Activated CD8-positive, alpha-beta memory T cell treated with anti-CD3 and anti-CD28 coated beads, Interleukin-2, amount 50 U/mL, for 1 hour (primary cell): ENCODE measurements around the gene PAX3.

Experiments used
- DNase-seq: peaks from one replicate; pipeline ENCODE4 v3.0.0-alpha.2; 2020; ENCODE audit errors: extremely low read depth

The PAX3 gene

DNA sequence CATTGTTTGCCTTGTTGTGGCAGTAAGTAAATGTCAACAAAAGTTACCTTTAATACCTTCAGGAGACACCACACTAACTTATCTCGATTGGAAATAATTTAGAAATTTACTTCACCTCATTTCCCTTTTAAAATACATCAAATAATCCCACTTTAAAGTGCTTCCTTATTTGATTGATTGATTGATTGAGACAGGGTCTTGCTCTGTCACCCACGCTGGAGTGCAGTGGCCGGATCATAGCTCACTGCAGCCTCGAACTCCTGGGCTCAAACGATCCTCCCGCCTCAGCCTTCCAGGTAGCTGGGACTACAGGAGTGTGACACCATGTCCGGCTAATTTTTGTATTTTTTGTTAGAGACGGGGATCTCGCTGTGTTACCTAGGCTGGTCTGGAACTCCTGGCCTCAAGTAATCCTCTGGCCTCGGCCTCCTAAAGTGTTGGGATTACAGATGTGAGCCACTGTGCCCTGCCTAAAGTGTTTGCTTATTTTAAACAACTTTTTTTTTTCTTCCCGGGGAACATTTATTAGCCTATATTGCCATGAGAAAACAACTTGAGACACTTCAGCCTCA, 12.0 kb upstream of the PAX3 start:
- no peak for DNase-seq

DNA sequence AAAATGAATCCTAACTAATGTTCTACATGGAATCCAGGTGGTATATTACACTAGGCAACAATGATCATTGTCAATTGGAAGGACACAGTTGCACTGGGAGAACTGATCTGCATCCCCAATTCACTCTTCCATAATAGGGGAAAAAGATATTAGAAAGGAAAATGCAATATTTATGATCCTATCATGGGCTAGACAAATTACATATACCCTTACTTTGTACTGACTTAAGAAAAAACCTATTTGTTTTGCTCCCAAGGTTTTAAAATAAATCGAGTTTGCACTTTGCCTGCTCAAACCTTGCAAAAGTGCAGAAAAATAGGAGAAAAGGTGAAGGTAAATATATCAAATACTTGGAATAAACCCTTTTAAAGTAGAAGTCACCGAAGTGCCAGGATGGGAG, 11.0 kb upstream of the PAX3 start:
- DNase-seq = no peak

DNA sequence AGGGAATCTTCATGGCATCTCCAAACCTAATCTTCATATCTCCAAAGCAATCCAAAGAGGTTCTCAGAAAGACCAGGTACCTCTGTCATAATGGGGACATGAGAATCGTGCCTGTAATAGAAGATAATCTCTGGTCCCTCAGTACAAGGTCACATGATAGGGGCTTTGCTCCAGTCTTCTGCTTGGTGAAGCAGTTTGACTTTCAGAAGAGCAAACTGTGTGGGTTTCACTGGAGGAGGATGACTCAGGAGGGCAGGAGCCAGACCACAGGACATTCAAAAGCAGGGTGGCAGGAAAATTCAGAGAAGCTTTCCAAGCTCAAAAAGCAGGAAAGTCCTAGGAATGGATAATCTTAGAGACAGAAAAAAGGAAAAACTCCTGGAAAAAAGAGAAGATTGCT, 10.6 kb upstream of the PAX3 start:
- no peak for DNase-seq

DNA sequence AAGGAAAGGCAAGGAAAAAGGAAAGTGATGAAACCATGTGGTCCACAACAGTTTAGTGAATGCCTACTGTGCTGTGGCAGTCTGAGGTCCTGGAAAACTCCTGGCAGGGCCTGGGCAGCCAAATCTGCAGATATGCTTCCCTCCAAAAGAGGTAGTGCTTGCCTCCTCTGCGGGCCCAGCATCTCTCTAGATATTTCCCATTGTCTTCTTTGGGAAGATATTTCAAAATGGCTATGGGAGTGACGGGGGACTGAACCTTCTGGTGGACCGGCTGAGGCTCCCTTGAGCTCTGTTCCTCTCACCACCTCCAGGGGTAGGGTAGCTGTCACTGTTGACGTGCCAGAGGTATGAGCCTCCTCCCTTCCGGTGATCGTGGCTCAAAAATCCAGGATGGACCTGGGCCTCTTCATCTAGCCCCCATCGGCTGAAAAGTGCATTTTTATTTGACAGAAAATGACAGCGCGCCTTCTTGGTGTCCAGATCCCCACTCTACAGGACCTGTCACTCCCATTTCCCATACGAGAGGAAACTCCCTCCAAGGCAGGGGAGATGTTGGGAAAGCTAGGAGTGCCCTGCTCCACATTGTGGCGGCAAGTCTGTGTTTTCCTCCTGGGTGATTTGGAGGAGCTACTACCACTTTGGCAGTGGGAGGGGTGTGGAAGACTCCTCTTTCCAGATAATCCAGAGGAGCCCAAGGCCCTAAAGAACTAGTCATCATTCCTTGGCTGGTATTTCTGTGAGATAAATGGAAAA, 9.4 kb upstream of the PAX3 start:
- DNase-seq = no peak

DNA sequence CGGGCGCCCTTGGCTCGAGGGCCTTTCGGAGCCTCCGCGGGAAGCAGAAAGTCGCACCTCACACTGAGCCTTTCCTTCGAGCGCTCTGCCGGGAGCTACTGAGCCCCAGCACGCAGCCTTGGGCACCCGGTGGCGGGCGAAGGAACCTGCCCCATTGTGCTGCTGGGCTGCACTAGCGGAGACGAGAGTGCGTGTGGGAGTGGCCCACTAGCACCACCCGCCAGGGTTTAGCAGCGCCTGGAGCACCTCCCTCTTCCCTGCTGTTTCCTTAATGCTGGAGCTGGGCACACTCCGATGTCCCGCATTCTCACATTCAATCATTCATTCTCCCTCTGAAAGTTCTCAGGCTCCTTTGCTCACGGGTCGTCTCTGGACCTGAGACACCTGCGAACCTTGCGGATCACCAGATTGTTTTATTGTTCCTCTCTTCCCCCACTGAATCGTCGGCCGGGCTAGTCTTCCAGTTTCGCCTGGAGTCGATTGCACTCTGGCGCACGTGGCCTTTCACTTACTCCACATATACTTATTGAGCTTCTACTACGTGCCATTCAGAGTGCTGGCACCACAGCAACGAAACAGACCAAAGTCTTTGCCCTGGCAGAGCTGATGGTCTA, 8.5 kb upstream of the PAX3 start:
- DNase-seq = no peak

DNA sequence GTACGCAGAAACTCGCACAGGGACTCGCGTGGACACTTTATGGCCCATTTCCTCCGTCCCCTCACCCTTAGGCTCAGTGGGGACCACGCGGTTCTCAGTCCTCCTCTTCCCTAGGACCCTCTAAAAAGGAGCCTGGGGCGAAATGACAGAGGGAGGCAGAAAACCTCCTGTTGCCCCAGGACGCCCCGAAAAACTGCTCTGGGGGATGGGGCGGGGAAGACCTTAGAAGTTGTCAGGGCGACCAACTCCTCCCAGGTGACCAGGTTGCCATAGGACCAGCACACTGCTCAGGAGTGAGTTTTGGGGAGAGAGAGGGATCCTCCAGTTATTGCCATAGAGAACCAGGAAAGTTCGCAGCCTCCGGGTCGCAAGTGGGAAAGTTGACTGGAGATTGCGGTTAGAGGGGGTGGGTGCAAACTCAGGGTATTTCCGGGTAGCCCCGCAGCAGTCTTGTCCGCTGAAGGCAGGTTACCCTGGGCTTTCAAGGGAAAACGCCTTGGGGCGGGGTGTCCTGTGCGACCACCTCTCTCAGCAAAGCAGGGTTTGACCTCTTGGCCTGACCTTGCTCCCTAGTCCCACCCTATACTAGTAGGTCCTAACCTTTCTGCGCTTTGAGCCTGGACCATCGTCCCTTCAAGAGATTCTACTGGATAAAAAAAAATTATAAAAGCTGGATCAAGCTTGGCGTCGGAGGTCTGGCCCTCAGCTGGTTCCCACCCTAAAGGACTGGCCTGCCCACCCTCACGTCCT, 7.8 kb upstream of the PAX3 start:
- DNase-seq = no peak

DNA sequence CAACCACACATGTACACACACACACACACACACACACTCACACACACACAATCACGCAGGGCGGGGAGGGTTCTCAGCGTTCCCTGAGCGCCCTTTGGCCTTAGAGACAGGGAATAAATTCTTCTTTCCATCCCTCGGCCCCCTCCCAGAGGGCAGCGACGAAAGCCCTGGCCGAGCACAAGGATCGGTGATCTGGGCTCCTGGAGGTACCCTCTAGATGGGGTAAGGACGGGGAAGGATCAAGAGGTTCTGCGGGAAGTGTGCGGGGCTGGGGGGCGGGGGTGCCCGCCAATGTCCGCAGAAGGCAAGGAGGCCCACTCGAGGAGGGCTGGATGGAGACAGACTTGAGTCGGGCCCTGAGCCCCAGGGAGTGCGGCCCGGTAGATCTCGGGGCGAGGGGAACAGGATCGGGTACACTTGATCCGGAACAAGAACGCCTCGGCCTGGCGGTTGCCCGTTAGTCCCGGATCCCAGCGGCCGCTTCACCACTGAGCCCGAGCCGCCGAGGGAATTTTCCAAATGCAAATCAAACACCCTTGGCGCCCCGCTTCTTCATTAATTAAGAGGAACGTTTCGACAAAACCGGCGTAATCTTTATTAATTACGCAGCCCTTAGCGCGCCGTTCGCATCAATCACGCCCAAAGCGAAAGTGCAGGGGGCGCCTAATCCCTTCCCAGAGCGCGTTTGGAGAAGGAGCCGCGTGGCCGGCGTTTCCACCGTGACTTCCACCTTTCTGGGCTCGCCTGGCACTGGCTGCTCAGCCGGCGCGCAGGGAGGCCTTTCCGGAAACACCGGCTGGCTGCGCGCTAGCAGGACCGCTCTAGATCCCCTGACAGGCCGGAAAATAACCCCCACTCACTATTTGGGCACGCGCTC, 7.0 kb upstream of the PAX3 start:
- DNase-seq = no peak

DNA sequence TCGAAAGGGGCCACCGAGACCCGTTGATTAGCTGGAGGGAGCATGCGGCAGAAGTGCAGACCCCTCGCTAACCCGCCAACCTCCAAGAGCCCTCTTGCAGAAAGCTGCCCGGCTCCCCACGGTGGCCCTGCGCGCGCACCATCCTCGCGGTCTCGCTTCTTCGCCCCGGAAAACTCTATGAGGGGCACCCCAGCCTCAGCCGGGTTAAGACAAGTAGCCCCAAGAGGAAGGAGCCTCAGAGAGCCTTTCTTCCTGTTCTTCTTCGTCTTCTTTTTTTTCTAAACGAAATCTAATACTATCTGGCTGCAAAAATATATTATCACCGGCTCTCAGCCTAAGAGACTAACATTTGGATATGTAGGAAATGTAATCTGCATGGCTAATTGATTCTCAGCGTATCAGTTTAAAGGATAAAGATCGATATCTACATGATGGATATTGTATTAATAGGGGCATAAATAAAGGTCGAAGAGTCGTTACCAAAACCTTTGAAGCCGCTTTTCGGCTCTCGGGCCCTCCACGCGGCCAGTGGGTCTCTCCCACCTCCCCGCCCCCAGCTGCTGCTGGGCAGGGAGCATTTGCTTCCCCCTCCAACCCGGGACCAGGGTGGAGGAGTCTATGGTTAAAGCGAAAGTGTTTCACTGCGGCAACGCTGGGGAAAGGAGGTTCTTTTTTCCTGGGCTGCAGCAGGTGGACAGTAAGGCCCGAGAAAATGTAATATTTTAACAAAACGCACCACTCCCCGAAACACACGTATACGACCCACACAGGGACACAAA, 6.1 kb upstream of the PAX3 start:
- no peak for DNase-seq

DNA sequence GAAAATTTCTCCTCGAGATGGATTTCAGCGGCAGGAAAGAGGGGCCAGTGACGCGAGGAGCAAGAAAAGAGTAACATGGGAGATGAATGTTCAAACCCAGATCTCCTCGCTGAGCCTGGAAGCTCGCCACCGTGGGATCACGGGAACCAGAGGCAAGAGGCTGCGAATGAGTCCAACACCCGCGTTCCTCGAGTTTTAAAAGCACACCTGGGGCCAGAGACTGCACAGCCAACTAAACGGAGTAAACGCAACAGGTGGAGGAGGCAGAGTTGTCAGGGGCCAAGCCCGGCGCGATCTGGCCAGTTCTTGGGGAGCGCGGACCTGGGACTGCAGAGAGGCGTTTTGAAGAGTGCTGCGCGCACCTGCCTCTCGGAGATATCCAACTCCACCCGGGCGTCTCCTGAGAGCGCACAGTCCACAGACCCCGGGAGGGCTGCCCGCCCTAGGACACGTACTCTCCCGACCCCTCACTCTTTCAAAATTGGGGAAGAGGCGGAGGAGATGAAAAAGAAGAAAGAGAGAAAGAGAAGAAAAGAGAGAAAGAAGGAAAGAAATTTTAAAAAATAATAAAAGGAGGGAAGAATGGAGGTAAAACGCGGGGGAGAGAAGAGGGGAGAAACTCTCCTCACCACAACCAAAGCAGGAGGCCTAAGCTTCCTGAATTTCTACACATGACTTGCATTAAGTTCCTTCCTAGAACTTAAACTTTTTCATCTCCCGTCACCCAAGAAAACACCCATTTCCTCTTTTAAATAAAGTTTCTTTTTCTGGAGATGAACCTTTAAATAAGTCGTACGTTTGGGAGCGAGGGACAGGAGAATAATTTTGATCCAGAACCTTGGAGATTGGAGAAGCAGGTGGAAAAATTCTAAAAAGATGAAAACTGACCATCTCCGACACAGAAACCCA, 5.3 kb upstream of the PAX3 start:
- no peak for DNase-seq

DNA sequence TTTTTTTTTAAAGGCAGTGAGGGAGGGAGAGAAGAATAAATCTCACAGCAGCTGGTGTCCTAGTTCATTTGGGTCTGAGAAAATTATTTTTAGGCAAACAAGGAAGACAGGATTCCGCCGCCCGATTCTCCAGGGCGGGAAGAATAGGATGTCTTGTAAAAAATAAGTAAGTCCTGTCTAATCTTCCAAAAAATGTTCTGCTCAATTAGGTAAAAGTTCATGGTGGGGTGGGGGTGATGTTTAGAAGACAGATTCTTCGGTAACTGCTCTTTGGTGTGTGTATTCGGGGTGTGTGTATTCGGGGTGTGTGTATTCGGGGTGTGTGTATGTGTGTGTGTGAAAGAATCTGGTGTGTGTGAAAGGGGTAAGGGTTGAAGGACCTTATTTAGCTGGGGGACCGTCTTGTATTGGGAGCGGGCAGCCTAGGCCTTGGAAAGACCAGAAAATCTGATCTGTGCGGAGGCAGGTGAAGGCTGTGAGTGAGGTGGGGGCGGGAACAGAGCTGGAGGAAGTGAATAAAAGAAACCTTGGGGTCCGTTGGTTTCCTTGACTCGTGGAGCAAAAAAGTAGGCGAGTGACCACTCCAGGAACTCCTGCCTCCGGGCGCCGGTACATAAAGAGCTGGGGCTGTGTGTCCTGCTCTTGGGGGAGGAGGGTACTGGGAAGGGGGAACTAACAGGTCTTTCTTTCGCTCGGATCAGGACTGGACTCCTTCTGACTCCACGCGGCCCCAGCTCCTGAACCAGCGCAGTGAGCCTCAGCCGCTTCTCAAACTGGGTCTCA, 4.4 kb upstream of the PAX3 start:
- DNase-seq = no peak

DNA sequence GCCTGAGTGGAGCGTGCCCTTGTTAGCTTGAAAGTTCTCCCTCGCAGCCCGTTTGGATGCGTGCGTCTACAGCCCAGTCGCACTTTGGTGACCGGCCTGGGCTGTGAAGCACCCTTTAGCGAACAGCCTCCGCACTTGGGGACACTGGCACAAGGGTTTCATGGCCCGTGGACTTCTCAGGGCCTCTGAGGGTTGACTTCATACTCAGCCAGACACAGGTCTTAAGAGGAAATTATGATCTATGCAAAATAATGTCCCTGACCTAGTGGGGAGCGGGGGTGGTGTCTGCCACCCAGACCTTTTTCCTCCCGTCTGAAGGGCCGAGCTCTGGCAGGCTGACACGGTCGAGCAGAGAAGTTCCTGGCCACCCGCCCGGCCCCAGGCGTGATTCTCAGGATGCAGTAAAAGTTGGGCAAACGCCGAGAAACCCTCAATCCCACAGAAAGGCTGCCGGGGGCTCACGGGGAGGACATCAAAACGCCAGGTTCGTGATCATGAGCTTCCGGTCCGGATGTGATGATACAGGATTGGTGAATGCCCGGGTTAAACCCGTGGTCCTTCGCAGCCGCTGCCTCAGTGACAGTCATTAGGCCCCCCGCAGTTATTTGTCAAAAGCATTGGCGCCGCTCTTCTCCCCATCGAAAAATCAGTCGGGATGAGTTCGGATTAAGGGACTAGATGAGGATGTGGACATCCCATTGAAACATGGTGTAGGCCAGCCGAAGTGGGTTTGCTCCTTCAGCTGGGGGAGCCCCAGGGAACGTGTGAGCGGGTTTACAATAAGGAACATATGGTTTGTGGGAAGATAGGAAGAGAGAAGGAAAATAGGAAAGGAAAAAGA, 3.6 kb upstream of the PAX3 start:
- DNase-seq = no peak

DNA sequence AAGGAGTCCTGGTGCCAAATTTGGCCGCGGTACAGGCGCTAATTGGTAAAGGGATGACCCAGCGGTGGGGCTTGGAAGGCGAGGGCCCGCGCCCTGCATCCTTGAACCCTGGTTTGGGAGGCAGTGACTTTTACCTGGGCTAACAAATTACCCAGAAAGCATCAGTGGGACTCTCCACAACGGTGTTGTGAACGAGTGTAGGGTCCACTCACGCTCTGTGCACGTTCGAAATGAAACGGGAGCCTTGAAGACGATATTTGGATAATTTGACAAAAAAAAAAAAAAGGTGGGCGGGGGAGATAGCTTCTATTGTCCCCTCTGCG, 3.0 kb upstream of the PAX3 start:
- DNase-seq = no peak

DNA sequence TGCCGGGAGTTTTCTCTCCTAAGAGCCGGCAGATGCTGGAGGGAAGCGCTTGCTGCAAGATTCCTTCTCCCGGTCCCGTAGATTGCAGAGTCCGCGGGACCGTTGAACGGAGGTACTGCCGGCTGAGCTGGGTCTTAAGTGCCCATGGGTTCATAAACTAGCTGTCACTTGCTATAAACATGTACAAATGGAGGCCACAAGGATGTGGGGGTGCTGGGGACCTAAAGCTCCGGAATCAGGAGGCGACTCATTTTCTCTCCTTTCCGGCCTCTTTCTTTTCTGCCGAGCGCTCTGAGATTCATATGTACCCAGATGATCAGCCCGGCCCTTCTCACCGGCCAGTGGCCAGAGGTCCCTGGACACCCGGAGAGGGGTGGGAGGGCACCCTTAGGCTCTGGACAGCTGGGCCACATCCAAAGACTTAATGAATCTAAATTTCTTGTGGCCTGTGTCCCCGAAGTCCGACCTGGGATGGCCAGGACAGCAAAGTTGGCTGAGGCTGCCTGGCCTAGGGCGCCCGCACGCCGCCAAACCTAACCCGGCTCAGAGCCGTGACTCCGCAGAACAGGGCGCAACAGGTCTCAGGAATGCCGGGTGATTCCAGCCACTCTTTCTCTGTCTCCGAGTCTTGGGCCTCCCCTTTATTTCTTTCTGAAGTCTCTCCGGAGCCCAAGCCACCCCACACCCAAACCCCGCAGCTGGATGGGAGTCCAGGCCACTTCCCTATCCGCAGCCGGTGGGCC, 2.4 kb upstream of the PAX3 start:
- no peak for DNase-seq

DNA sequence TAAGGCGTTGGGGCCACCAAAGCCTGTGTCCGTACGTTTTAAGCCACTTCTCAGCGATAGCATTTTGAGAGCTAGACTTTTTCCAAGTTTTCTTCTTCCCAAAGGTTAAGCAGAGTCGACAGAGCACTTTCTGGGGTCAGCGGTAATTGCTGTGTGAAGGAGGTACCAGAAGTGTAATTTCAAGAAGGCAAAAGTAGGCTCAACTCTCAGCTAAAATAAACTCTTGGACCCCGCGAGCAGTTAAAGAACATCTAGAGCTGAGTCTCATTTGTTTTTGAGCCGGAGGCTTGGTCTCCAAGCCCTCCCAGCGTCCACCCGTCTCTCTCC, 1.9 kb upstream of the PAX3 start:
- no peak for DNase-seq

DNA sequence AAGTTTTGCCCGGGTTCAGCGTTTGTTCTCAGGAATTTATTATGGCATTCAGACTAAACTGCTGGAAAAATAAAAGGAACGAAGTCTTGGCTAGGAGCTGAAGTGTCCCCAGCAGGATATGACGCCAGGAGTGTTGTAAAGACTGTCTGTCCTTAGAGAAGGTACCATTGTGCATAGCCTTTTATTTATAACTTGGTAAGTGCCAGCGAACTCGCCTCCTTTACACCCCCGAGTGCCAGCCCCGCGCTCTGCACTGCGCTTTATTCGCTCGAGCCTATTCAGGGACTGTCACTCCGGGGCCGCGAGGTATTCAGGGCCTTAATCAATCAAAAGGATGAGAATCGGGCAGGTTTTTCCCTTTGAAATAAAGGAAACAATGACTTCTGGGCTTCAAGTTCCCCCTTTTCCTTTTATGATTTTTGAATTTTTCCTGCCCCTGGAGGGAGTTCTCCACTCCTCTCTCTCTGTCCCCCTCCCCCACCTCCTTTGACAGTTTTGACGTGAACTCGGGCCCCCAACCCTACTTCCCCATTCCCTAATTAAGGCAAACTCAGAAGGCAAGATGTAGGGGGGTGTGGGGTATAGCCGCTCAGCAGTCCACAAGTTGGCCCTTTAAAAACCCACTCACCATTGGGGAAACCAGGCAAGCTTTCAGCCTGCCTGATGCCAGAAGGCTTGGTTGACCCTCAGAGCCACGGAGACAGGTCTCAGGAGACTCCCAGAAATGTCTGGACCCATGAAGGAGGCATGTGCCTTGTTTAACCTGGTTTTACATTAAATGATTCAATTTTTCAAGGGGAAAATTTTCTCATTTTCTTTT, 1.3 kb upstream of the PAX3 start:
- no peak for DNase-seq

DNA sequence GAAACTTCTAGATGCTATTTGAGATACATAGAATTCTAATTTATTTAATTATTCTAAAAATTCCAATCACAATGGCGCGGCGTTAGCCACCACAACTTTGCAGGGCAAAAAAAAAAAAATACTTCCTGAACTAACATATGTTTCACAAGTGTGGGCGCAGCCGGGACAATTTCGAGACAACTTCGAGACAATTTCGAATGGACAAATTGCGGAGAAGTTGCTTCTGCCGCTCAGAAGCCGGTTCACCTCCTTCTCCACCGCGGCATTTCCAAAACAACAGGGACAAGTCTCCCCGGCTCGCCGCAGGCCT, 842 bp downstream of the PAX3 start:
- DNase-seq = no peak

DNA sequence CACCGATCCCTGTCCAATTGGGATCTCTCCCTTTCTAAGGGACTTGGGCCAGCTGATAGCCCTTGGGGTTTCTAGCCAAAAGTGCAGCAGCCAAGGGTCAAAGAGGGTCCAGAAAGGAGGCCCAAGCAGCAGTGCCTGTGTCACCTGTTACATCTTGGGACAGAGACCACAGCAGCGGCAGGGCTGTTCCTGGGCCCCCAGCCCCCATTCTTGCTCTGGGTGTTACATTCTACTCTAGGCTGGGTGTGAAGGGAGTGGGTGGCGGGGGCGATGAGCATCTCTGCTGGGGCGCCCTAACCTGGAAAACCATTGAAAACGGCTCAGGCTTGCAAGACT, 1.2 kb downstream of the PAX3 start:
- no peak for DNase-seq
